Right kidney (tissue), 1 donor: ENCODE results near the gene TXNDC15.
"Not testable (repeated sequence)": the region's sequence is repeated elsewhere in the genome, so short reads cannot be mapped to it uniquely, and the experiment has no call there.

Experiments used
- DNase-seq: peaks from one replicate; pipeline ENCODE4 v3.0.0-alpha.2; 2016

Gene TXNDC15

GRCh38 chr5:134874831-134875655, 872 bp downstream of the TXNDC15 start:
- DNase-seq = no peak

GRCh38 chr5:134877159-134877558, 3.0 kb downstream of the TXNDC15 start:
- no peak for DNase-seq

GRCh38 chr5:134878403-134878802, 4.2 kb downstream of the TXNDC15 start:
- DNase-seq = no peak

- no peak for DNase-seq
These were observed 5.3 kb downstream of the TXNDC15 start for GRCh38 chr5:134879456-134879855.

GRCh38 chr5:134880937-134881336, 6.8 kb downstream of the TXNDC15 start:
- not testable (repeated sequence) for DNase-seq

GRCh38 chr5:134881711-134882110, 7.5 kb downstream of the TXNDC15 start:
- not testable (repeated sequence) for DNase-seq

GRCh38 chr5:134887593-134888159, 13.5 kb downstream of the TXNDC15 start:
- no peak for DNase-seq

GRCh38 chr5:134889335-134889734, 15.2 kb downstream of the TXNDC15 start:
- no peak for DNase-seq

- no peak for DNase-seq
These were observed 17.3 kb downstream of the TXNDC15 start for GRCh38 chr5:134891473-134891872.

- DNase-seq = no peak
These were observed 18.1 kb downstream of the TXNDC15 start for GRCh38 chr5:134892282-134892681.

- no peak for DNase-seq
These were observed 18.8 kb downstream of the TXNDC15 start for GRCh38 chr5:134892926-134893325.

GRCh38 chr5:134893748-134894505, 19.8 kb downstream of the TXNDC15 start:
- no peak for DNase-seq

GRCh38 chr5:134902071-134902801, 28.1 kb downstream of the TXNDC15 start:
- DNase-seq = no peak

- DNase-seq = peak; percentile 97
These were observed 30.6 kb downstream of the TXNDC15 start, which contains the start of gene PCBD2 for GRCh38 chr5:134904610-134905245. Gene PCBD2 (plus strand): TSS chr5:134905131. CDS start chr5:134905140, 9 bp downstream.

GRCh38 chr5:134905246-134905996, 31.2 kb downstream of the TXNDC15 start:
- peak; percentile 96 for DNase-seq

- no peak for DNase-seq
These were observed 32.6 kb downstream of the TXNDC15 start for GRCh38 chr5:134906811-134907210.

GRCh38 chr5:134910752-134911151, 36.6 kb downstream of the TXNDC15 start:
- DNase-seq = not testable (repeated sequence)

GRCh38 chr5:134911285-134912206, 37.4 kb downstream of the TXNDC15 start:
- DNase-seq = no peak

GRCh38 chr5:134913254-134913653, 39.1 kb downstream of the TXNDC15 start:
- DNase-seq = no peak

- no peak for DNase-seq
These were observed 39.6 kb downstream of the TXNDC15 start for GRCh38 chr5:134913795-134914194.
